DMS114 treated with DMSO at 0.1 percent for 48 hours (cell line): ENCODE measurements around the gene BTBD19.
A peak's percentile ranks its signal among the peaks of the same experiment; 100 is the strongest.
"Not testable (repeated sequence)": the region's sequence is repeated elsewhere in the genome, so short reads cannot be mapped to it uniquely, and the experiment has no call there.

Source experiments
- DNase-seq: peaks from one replicate; lab custom pipeline; 2025; ENCODE audit not compliant: unreplicated experiment; lab: John Stamatoyannopoulos, UW

Gene BTBD19

GRCh38 chr1:44786841-44787426, 21.4 kb upstream of the BTBD19 start:
- DNase-seq: no peak

- no peak for DNase-seq
Measured at GRCh38 chr1:44787506-44787905, 20.8 kb upstream of the BTBD19 start.

GRCh38 chr1:44788120-44788860, 20.0 kb upstream of the BTBD19 start, which contains the start of gene BEST4:
Gene BEST4 (minus strand): TSS chr1:44788170. CDS start chr1:44787705, 465 bp downstream.
- DNase-seq: no peak

GRCh38 chr1:44790968-44791801, 17.1 kb upstream of the BTBD19 start:
- no peak for DNase-seq

GRCh38 chr1:44792736-44793502, 15.4 kb upstream of the BTBD19 start:
- no peak for DNase-seq

GRCh38 chr1:44797886-44798285, 10.4 kb upstream of the BTBD19 start:
- not testable (repeated sequence) for DNase-seq

GRCh38 chr1:44798481-44799365, 9.6 kb upstream of the BTBD19 start:
- DNase-seq: no peak

- DNase-seq: peak; percentile 94
Measured at GRCh38 chr1:44799770-44800584, 8.3 kb upstream of the BTBD19 start, which contains the start of gene PLK3. Gene PLK3 (plus strand): TSS chr1:44800377. CDS start chr1:44800464, 87 bp downstream.

- DNase-seq: no peak
Measured at GRCh38 chr1:44801491-44802305, 6.6 kb upstream of the BTBD19 start.

GRCh38 chr1:44802306-44803061, 5.8 kb upstream of the BTBD19 start:
- no peak for DNase-seq

GRCh38 chr1:44803062-44803311, 5.3 kb upstream of the BTBD19 start:
- no peak for DNase-seq

GRCh38 chr1:44803312-44804095, 4.8 kb upstream of the BTBD19 start:
- DNase-seq: no peak

- no peak for DNase-seq
Measured at GRCh38 chr1:44805311-44806024, 2.9 kb upstream of the BTBD19 start.

- no peak for DNase-seq
Measured at GRCh38 chr1:44806025-44806703, 2.2 kb upstream of the BTBD19 start.

GRCh38 chr1:44806704-44807363, 1.5 kb upstream of the BTBD19 start, which contains the start of gene DYNLT4:
Gene DYNLT4 (minus strand): TSS chr1:44807351. CDS start chr1:44806668, 683 bp downstream.
- no peak for DNase-seq
